Effector CD8-positive, alpha-beta T cell (primary cell): ENCODE data around the gene BCL2L12.
A peak's percentile ranks its signal among the peaks of the same experiment; 100 is the strongest.
"Not testable (repeated sequence)": the region's sequence is repeated elsewhere in the genome, so short reads cannot be mapped to it uniquely, and the experiment has no call there.

Experiments
- DNase-seq: peaks from one replicate; lab custom pipeline; 2025; lab: John Stamatoyannopoulos, UW
- total RNA-seq, 4 experiments: gene quantifications; one replicate each; lab custom pipeline; 2026; lab: John Stamatoyannopoulos, UW

BCL2L12 gene
- total RNA-seq: 8.3 to 11.5 (median 9.6) reads per million in 4 experiments

GRCh38 chr19:49665351-49666119 lies at the start of gene BCL2L12, which contains the start of gene IRF3:
Gene BCL2L12 (plus strand): TSS chr19:49665933. CDS start chr19:49666693, 760 bp downstream.
Gene IRF3 (minus strand): TSS chr19:49665857. CDS start chr19:49664838, 1,019 bp downstream.
- DNase-seq: peak; percentile 99

- DNase-seq: no peak
These were observed 49.2 kb upstream of the BCL2L12 start for GRCh38 chr19:49616532-49616931.

- no peak for DNase-seq
These were observed 48.8 kb upstream of the BCL2L12 start for GRCh38 chr19:49616945-49617344.

GRCh38 chr19:49617860-49618259 lies 47.9 kb upstream of the BCL2L12 start:
- DNase-seq: not testable (repeated sequence)

GRCh38 chr19:49624967-49625910 lies 40.5 kb upstream of the BCL2L12 start:
- DNase-seq: no peak

- no peak for DNase-seq
These were observed 39.5 kb upstream of the BCL2L12 start for GRCh38 chr19:49626226-49626625.

- DNase-seq: no peak
These were observed 36.1 kb upstream of the BCL2L12 start for GRCh38 chr19:49629659-49630058.

GRCh38 chr19:49631014-49631588 lies 34.6 kb upstream of the BCL2L12 start:
- DNase-seq: no peak

GRCh38 chr19:49631610-49632192 lies 34.0 kb upstream of the BCL2L12 start:
- no peak for DNase-seq

GRCh38 chr19:49632576-49632975 lies 33.2 kb upstream of the BCL2L12 start:
- DNase-seq: no peak

GRCh38 chr19:49633273-49633672 lies 32.5 kb upstream of the BCL2L12 start:
- DNase-seq: not testable (repeated sequence)

- DNase-seq: no peak
These were observed 30.1 kb upstream of the BCL2L12 start for GRCh38 chr19:49635530-49636232.

GRCh38 chr19:49636233-49636932 lies 29.4 kb upstream of the BCL2L12 start:
- no peak for DNase-seq

- no peak for DNase-seq
These were observed 27.7 kb upstream of the BCL2L12 start for GRCh38 chr19:49637821-49638738.

- no peak for DNase-seq
These were observed 26.2 kb upstream of the BCL2L12 start for GRCh38 chr19:49639401-49640112.

- peak; percentile 99 for DNase-seq
These were observed 25.4 kb upstream of the BCL2L12 start, which contains the start of gene RRAS for GRCh38 chr19:49640113-49640898. Gene RRAS (minus strand): TSS chr19:49640143. CDS start chr19:49640098, 45 bp downstream.

- peak; percentile 99 for DNase-seq
These were observed 23.8 kb upstream of the BCL2L12 start, which contains the start of gene SCAF1 for GRCh38 chr19:49641688-49642491. Gene SCAF1 (plus strand): TSS chr19:49642209. CDS start chr19:49645027, 2,818 bp downstream.
